Neural crest cell (in vitro differentiated cells): ENCODE measurements around the gene APBA3. TPM values are rescaled to one million over a fixed set of nuclear protein-coding genes. Genes with fewer than 3 reads are reported as not detected.
A peak's percentile ranks its signal among the peaks of the same experiment; 100 is the strongest.

ENCODE experiments used
- DNase-seq: peaks from one replicate; pipeline ENCODE4 v3.0.0; 2021; ENCODE audit warnings: low read depth, mixed read lengths, low spot score
- H3K27ac Mint-ChIP-seq: one replicate; pipeline ENCODE4 v1.8.0; 2021; ENCODE audit warnings: mild to moderate bottlenecking, mixed read lengths; ENCODE audit not compliant: unreplicated experiment
- H3K27me3 Mint-ChIP-seq: 2 replicates; pipeline ENCODE4 v1.8.0; 2021; ENCODE audit warnings: low read depth, mild to moderate bottlenecking, mixed read lengths
- H3K36me3 Mint-ChIP-seq: 2 replicates; pipeline ENCODE4 v1.8.0; 2021; ENCODE audit warnings: low read depth, mild to moderate bottlenecking, mixed read lengths
- H3K4me1 Mint-ChIP-seq: 2 replicates; pipeline ENCODE4 v1.8.0; 2021; ENCODE audit warnings: mixed read lengths
- H3K4me3 Mint-ChIP-seq: one replicate; pipeline ENCODE4 v1.8.0; 2021; ENCODE audit warnings: mild to moderate bottlenecking, mixed read lengths
- H3K9me3 Mint-ChIP-seq: 2 replicates; pipeline ENCODE4 v1.8.0; 2021; ENCODE audit warnings: mixed read lengths
- total RNA-seq: library from RNA; stranded (reverse); gene quantifications from 2 replicates; pipeline ENCODE4 v1.2.1, GENCODE V29; 2021
- TF ChIP-seq, protein P1 (sequence below): fragments of 200-600 bp; sonication (generic); conservative IDR thresholded peaks from 2 replicates; pipeline ENCODE4 v1.5.0; 2021; ENCODE audit warnings: antibody characterized with exemption, mild to moderate bottlenecking

The APBA3 gene
- total RNA-seq, 1 donor from 2014 or later, result 24.5 TPM

DNA sequence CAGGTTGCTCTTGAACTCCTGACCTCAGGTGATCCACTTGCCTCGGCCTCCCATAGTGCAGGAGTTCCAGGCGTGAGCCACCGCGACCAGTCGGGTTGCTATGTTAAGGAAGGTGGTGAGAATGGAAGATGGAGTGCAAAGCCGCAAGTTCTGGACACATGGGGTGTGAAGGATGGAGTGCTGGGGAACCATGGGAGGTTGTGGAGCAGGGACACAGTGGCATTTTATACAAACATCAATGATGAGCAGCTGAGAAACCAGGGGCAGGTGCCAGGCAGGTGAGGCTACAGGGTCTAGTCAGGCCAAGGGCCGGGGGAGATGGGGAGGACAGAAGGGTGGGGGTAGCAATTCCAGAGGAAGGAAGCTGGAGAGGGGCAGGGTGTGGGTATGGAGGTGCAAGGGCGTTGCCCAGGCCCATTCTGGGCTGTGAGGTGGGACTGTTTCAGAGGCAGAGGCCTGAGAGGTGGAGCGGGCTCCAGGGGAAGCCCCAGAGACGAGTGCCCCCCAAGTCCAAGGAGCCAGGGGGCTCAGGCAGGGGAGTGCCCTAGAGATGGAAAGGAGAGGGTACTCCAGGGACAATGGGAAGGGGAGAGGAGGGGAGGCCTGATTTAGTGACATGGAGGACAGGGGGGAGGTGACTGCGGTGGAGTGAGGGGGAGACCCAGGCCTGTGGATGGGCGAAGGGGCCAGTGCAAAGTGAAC lies 12.5 kb upstream of the APBA3 start:
- Mint-ChIP-seq H3K36me3 (no peaks in the 10 kb centered on the region), H3K4me1 (no peaks in the 10 kb centered on the region), H3K9me3 (no peaks in the 10 kb centered on the region), H3K27ac (no peak overlapping the region), H3K4me3 (no peak overlapping the region), H3K27me3 (no peaks in the 10 kb centered on the region)
- TF ChIP-seq, protein P1, sequence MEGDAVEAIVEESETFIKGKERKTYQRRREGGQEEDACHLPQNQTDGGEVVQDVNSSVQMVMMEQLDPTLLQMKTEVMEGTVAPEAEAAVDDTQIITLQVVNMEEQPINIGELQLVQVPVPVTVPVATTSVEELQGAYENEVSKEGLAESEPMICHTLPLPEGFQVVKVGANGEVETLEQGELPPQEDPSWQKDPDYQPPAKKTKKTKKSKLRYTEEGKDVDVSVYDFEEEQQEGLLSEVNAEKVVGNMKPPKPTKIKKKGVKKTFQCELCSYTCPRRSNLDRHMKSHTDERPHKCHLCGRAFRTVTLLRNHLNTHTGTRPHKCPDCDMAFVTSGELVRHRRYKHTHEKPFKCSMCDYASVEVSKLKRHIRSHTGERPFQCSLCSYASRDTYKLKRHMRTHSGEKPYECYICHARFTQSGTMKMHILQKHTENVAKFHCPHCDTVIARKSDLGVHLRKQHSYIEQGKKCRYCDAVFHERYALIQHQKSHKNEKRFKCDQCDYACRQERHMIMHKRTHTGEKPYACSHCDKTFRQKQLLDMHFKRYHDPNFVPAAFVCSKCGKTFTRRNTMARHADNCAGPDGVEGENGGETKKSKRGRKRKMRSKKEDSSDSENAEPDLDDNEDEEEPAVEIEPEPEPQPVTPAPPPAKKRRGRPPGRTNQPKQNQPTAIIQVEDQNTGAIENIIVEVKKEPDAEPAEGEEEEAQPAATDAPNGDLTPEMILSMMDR, result no peak
- DNase-seq, result no peak

DNA sequence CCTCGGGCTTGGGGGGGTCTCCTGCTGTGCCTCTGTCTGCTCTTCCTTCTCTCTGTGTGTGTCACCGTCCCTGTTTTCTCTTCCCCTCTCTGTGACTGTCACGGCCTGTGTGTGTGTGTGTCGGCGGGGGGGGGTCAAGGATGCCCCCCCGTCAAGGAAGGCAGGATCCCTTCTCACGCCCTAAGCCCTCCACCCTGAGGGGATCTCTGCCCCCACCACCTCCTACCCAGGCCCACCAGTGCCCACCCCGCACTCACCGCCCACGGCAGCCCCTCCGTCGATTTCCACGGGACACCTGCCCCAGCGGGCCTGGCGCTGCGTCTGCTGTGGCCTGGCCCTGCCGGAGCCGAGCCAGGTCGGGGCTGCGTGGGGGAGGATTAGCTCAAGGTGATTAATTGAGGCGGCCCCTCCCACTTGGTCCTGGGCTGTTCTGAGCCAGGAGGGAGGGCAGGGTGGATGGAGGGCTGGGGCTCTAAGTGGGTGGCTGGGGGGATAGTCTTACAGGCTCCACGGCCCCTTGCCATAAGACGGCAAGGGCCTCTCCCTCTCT lies 10.5 kb upstream of the APBA3 start, which contains the start of gene RAX2:
RAX2 (minus strand) TSS at position 323 of the 550 bp plus-strand sequence. CDS start 486 bp downstream, outside the sequence.
- H3K36me3 Mint-ChIP-seq, result no peaks in the 10 kb centered on the region
- peak within 1 kb of the TSS; percentile 38 for H3K4me3 Mint-ChIP-seq
- H3K27me3 Mint-ChIP-seq, result no peaks in the 10 kb centered on the region
- H3K27ac Mint-ChIP-seq, result no peak within 1 kb of the TSS
- H3K4me1 Mint-ChIP-seq, result no peaks in the 10 kb centered on the region
- no peaks in the 10 kb centered on the region for H3K9me3 Mint-ChIP-seq
- TF ChIP-seq, protein P1, result no peak
- DNase-seq, result no peak

DNA sequence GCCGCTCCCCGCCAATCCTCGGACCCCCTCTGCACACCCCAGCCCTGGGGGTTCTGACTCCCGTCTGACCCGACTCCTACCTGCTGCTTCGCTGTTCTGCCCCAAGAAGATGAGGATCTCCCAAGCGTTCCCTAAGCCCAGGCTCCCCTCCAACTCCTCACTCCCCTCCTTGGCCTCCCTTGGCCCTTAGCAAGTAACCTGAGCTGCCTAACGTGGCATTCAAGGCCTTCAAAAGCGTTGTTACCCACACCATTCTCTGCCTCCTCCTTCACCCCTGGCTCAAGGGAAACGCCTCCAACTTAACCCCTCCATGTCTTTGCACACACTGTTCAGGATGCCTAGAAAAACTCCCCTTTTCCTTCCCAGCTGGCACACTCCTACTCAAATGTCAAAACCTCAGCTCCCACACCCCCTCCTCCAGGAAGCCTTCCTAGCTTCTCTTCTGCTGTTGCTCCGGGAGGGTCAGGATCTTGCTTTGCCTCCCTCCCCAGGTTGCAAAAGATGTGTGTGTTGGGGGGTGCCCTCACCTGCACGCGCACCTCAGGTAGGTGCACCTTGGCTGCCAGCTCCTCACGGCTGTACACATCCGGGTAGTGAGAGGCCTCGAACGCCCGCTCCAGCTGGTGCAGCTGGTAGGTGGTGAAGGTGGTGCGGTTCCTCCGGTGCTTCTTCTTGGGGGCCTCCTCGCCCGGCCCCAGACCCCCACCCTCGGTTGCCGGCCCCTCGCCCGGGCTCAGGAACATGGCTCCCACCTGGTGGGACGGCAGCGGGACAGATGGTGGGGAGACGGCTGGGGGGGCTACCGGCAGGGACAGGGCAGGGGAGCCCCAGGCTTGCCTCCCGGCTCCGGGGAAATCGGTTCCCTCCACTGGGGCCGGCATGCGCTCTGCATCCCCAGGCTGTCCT lies 9.8 kb upstream of the APBA3 start:
- Mint-ChIP-seq H3K27me3 (no peaks in the 10 kb centered on the region), H3K9me3 (no peaks in the 10 kb centered on the region), H3K4me1 (no peaks in the 10 kb centered on the region), H3K36me3 (no peaks in the 10 kb centered on the region), H3K4me3 (peak overlapping the region; percentile 38), H3K27ac (no peak overlapping the region)
- TF ChIP-seq, protein P1, result no peak
- DNase-seq, result no peak

DNA sequence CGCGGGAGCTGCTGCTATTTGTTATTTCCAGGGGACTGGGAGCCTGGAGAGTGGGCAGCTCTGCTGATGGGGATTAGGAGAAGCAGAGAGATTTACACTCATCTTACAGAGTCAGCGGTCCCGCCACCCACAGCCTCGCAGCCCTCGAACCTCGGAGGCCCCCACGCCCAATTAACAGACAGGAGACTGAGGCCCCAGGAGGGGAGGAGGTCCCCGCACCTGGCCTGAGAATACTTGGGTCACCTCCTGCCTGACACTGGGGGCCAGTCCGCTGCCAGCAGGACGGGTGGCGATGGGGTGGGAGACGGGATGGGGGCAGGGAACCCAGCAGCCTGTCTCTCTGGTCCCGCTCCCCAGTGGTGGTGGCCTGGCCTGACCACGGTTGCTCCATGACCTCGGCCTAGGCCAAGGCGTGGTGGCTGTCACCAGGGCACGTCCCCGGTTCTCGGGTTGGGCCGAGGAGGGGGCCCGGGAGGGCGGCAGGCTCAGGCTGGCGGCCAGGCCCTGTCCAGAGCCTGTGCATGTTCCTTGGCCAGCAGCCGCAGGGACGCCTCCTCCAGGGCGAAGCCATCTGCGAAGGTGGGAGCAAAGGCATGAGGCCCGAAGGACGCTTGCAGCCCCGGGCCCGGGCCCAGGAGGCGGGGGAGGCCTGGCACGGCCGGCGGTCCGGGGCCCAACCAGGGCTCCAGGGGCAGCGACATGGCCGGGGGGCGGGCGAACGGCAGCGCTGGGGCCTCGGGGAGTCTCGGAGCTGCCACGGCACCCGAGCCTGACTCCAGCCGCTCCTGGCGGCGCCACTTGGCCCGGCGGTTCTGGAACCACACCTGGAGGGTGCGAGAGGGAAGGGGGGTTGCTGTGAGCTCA lies 8.9 kb upstream of the APBA3 start:
- no peak for DNase-seq
- TF ChIP-seq, protein P1, result no peak
- H3K9me3 Mint-ChIP-seq, result no peaks in the 10 kb centered on the region
- H3K4me3 Mint-ChIP-seq, result peak overlapping the region; percentile 38
- no peaks in the 10 kb centered on the region for H3K36me3 Mint-ChIP-seq
- H3K4me1 Mint-ChIP-seq, result no peaks in the 10 kb centered on the region
- no peaks in the 10 kb centered on the region for H3K27me3 Mint-ChIP-seq
- H3K27ac Mint-ChIP-seq, result no peak overlapping the region

DNA sequence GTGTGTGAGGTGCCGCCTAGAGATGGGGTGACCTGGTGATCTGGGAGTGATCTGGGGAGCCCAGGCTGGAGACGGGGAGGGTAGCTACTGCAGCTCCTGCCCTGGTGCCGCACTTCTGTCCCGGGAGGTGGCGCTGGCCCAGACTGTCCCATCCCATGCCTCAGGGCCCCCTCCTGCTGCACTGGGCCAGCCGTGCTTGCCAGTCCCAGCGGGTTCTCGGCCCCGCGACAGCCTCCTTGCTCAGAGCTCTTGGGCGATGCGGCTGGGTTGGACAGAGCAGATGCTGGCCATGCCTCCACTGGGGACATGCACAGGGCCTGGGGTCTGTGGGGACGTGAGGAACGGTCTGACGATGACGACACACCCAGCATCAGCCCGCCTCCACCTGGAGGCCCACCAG lies 8.0 kb upstream of the APBA3 start:
- Mint-ChIP-seq H3K27ac (no peak overlapping the region), H3K9me3 (no peaks in the 10 kb centered on the region)

More for the DNA sequence above, 8.0 kb upstream of the APBA3 start:
- Mint-ChIP-seq H3K4me1 (no peaks in the 10 kb centered on the region), H3K36me3 (no peaks in the 10 kb centered on the region), H3K27me3 (no peaks in the 10 kb centered on the region), H3K4me3 (no peak overlapping the region)
- TF ChIP-seq, protein P1, result no peak
- DNase-seq, result no peak
